NCI-H69 (cell line): ENCODE results near the gene CAPN13.

Experiments used
- DNase-seq: peaks from one replicate; lab custom pipeline; 2025; lab: John Stamatoyannopoulos, UW

Gene CAPN13

DNA sequence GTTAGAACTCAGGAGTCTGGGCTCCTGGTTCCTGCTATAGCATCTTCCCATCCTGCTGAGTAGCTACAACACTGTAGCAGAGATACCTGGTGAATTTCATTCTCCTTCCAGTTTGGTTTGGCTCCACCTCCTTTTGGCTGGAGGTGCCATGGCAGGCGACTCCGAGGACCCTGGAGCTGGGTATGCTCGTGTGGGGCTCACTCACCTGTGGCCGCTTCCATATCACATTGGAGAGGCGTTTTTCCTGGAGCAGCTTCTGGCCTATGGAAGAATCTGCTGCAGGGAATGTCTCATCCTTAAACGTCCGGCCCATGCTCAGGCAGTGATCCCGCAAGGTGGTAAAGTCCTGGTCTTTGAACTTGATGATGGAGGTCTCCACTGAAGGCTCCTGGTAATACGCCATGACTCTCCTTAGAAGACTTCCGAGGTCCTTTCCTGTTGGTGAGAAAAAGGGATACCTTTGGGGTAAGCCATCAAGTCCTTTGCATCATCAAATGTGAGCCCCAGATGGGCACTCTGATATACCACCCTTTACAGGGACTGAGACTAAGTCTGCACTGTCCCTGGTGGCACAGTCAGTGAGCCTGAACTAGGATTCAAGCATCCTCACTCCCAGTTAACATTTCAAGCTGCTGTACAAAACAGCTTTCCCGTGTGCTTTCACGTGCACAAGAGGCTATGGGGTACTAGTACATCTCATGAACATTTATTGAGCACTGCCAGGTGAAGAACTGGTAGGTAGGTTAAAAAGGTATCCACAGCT, 20.1 kb downstream of the CAPN13 start:
- no peak for DNase-seq

GRCh38 chr2:30784682-30785081, 22.6 kb downstream of the CAPN13 start:
- no peak for DNase-seq

DNA sequence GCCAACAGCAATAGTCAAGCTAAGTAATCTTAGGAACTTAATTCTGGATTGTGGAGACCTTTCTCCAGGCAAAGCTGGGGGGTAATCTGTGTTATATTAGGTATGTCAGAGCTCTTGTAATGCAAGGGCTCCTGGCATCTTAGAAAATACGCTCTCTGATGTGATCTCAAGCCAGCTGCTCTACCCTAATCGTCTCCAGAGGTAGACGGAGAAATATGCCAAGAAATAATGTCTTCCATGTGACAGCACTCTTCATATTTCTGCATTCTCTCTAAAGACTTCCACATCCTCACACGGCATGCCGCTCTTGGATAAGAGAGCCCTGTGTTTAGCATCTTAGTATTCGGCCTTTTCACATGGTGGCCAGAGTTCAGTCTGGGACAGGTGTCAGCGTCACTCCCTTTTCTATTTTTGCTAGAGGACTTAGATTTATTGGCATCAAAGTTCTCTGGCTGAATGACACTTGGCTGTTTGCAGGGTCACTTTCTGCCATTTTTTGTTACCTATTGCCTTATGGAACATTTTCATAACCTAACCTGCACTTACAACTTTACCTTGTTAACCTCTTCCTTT, 25.2 kb downstream of the CAPN13 start:
- DNase-seq = no peak

- no peak for DNase-seq
These were observed 25.8 kb downstream of the CAPN13 start for GRCh38 chr2:30781451-30781850.

DNA sequence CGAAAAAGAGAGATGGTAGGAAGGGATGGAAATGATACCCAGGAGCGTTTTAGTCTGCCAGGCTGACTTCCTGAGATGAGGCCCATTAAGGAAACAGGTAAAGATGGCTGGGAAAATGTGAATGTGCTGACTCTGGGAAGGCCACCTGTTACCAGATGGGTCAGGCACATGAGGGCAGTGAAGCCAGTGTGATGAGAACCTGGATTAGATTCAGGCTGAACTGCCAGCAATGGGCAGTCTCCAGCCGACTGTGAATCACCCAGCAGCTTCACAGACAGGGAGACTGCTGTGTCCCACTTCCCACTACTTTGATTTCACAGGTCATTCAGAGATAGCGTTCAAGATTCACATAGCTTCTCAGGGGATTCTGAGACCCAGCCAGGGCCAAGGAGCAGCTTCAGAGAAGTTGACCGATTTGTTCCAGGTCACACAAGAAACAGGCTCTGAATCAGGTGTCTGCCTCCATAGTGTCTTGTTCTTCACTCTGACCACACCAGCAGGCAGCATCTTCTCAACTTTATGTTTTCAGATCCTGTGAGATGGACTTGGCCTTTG, 26.4 kb downstream of the CAPN13 start:
- no peak for DNase-seq

GRCh38 chr2:30778611-30779010, 28.6 kb downstream of the CAPN13 start:
- DNase-seq = no peak

DNA sequence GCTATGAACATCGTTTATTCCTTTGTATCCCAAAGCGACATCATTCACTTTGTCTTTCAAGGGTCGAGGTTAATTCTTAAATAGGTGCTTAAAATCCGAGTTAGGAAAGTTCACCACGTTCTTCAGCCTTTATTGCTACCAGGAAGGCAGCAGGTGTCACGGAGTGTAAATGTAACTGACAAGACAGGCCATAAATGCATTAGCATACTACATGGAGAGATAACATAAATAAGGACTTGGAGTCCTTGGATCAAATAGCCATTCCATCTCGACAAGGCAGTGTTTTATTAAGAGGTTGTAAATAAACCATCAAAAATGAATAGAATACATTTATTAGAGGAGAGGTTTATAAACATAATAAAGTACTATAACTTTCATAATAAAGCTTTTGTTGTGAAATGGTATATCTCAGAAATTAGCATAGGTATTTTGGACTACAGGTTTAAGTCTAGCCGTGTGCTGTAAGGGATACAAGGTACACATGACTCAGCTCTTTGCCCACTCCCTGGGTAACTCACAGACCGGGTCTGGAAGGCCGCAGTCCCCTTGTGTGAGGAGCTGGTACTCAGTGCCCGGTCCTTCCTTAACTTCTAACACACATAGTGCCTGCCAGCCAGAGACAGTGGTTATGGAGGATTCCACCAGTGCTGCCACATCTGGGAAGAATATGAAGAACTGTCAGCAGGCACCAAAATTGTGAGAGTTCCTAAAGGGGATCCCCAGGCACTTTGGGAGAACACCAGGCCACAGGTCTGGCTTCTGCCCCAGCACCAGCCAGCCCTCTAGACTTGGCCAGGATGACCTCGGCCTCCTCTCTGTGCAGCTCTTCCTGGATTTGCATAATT, 29.4 kb downstream of the CAPN13 start:
- DNase-seq = no peak

DNA sequence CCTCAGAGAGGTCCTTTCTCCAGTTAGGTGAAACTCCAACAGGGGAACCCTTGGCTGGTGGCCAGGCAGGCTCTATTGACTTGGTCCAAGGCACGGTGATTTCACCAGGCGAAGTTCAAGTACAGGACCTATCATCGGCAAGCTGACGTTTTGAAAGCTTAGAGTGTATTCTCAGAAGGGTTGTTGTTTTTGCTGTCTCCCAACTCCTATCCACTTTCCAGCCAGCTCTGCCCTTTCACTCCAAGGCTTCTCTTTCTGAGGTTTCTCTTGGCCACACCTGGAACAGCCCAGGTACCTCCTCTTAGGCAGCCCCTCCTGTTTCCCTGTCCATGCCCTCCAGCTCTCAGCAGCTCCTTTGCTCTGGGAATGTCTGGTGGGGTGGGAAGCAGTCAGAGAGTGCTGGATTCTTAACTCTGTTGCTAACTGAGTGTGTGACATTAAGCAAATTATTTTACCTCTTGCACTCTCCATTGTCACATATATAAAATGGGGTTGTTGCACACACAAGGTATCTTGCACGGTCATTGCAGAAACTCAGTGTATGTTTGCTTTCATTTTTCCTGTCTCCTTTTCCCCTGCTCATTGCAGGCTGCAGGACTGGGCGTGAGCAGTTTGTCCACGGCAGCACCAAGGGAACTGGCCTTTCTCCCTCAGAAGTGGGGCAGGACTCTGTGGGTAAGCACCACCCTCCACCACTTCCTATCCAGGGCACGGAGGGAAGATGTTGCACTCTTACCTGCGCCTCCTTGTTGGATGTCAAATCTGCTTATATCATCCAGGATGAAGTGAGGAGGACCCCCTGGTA, 30.2 kb downstream of the CAPN13 start:
- DNase-seq = no peak

DNA sequence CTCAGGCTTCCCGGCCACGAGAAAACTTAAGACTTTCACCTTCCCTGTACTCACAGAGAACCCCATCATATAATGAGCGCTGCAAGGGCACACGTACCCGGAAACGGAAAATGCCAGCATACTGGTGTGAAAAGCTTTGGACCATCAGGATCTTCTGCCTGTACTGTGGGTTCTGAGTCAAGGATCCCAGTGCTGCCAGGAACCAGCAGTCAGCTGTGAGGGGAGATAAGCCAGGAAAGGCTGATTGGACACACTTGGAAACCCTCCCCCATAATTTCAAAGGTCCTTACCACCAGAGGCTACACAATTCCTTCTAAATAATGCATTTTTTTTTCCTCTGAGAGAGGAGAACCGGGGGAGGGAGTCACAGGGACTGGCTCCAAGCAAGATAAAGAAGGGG, 31.4 kb downstream of the CAPN13 start:
- no peak for DNase-seq

GRCh38 chr2:30772021-30772705, 35.1 kb downstream of the CAPN13 start:
- no peak for DNase-seq

DNA sequence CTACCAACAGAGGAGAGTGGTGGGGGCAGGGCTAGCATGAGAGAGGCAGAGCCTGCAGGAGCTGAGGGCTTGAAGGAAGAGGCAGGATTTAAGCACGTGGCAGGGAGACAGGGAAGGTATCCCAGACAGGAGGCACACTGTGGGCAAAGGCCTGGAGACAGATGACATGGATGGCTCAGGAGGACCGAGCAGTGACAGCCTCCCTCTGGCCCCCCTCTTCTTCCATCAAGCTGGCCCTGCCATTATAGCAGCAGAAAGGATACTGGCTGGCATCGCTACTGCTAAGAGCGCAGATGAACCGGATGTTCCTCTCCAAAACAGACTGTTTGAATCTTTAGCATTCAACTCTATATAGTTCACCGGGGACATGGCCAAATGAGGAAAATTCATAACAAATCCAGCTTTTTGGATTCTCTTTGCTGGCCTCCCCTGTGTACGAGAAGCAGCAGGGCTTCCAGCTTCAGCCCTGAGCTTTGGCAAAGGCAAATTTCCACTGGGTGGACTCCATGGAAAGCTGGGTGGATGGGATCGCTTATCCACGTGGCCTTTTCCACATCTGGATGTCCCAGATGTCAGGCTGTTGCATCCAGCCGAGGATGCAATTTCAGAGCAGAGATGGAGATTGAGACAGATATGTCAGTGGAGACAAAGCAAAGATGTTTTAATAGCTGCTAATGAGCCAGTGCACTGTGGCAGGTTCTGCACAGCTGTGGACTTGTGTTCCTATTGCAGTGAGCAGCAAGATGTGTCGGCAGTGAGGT, 36.2 kb downstream of the CAPN13 start:
- DNase-seq = no peak

DNA sequence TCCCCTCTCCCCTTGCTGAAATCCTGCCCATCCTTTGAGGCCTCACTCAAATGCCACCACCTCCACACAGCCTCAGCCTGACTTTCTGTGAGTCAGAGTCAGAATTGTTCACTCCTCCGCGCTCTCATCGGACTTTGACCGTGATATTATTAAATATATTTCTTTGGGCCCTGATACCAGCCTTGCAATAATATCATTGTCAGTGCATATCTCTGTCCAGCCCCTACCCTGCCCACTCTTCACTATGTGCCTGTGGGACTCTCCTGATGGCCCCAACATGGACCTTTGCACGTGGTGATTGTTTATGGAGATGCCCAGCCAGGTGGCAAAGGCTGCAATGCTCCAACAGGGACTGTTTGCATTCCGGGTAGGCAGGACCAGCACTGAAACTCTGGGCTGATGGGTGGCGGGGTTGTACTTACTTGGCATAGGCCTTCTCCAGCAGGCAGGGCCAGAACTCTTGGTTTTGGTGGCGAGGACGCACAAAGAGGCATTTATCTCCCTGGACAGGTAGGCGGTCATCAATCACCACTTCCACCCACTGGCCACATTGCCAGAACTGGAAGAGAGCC, 37.3 kb downstream of the CAPN13 start:
- no peak for DNase-seq

DNA sequence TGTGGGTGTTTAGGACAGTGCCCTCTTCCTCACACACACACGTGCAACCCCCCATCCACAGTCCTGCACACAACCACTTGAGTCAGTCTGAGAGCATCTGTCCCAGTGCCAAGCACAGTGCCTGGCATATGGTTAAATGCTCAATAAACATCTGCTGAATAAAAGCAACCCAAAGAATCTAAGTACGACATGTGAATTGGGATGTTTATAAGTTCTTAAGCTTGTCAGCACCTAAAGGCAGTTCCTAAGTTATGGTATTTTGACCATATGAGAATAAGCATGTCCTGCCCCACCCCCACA, 37.8 kb downstream of the CAPN13 start:
- no peak for DNase-seq

- DNase-seq = no peak
These were observed 38.4 kb downstream of the CAPN13 start for GRCh38 chr2:30768708-30769480.

GRCh38 chr2:30768036-30768686, 39.1 kb downstream of the CAPN13 start:
- DNase-seq = no peak

DNA sequence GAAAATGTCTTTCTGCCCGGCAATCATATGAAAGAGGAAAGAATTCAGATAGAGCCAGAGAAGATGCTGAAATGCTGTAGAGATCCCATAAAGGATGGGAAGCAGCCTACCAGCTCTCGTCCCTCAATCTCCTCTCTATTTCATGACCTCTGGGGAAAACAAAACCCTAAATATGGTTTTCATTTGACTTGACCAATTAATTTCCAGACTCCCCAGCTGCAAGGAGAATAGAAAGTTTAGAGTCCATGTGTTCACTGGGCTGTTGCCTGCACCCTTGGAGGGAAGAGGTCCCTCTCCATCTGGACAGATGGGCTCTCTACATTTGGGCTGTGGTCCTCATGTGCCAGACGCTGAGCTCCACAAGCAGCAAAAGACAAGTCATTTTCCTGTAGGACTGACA, 40.6 kb downstream of the CAPN13 start:
- DNase-seq = no peak

DNA sequence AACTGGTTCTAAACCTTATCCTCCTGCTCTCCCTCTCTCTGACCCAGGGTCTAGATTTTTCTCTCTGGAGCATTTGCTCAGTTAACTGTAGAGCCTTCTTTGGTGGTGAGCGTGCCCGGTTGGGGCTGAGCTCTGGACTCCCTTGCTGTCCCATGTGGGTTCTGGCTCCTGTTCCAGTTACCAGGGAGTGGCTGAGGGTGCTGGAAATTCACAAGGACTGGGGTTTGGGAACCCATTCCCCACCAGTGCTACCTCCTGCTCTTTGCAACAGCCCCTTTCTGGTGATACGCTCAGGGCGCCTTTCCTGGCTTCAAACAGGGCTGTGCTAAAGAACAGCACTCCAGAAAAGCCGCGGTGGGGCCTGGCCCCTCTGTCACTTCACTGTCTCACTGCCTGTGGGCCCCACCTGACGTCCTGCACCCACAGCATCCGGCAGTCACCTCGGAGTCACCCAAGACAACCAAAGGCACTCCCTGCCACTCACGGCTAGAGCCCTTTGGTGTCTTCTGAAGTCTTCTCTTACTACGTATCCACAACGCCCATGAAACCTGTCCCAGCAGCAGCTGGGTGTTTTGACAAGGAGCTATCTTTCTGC, 41.3 kb downstream of the CAPN13 start:
- DNase-seq = no peak

- DNase-seq = no peak
These were observed 42.1 kb downstream of the CAPN13 start for GRCh38 chr2:30765191-30765590.
